Brain (organoid and tissue), 1 donor: ENCODE data around the gene MUC21. TPM values are rescaled to one million over a fixed set of nuclear protein-coding genes. Genes with fewer than 3 reads are reported as not detected.

ENCODE experiments used
- polyA plus RNA-seq: library from polyadenylated mRNA; stranded (reverse); fragments of 350-450 nt; fragmentation: Illumina TruSeq; extraction: RNeasy Lipid Tissue Mini Kit (QIAGEN cat#74804); gene quantifications from one replicate; pipeline ENCODE4 v1.2.3, GENCODE V29; 2015; ENCODE audit warnings: low read depth, low replicate concordance; ENCODE audit not compliant: insufficient read depth

MUC21 gene
- polyA plus RNA-seq, 1 donor from 2014 or later, result not detected

Other genes starting within 250 kb of the MUC21 start
- 231 TPM for gene FLOT1, start 241.0 kb upstream of the MUC21 start, polyA plus RNA-seq
- gene IER3, start 239.2 kb upstream of the MUC21 start, polyA plus RNA-seq, result 3.8 TPM
- gene DDR1, start 99.2 kb upstream of the MUC21 start, polyA plus RNA-seq, result 221 TPM
- gene GTF2H4, start 75.5 kb upstream of the MUC21 start, polyA plus RNA-seq, result 33.0 TPM
- gene VARS2, start 69.5 kb upstream of the MUC21 start, polyA plus RNA-seq, result 18.0 TPM
- gene SFTA2, start 51.5 kb upstream of the MUC21 start, polyA plus RNA-seq, result not detected
- not detected for gene MUCL3, start 42.7 kb upstream of the MUC21 start, polyA plus RNA-seq
- not detected for gene MUC22, start 26.8 kb downstream of the MUC21 start, polyA plus RNA-seq
- gene C6orf15, start 128.9 kb downstream of the MUC21 start, polyA plus RNA-seq, result not detected
- gene PSORS1C1, start 131.1 kb downstream of the MUC21 start, polyA plus RNA-seq, result not detected
- gene CDSN, start 136.7 kb downstream of the MUC21 start, polyA plus RNA-seq, result not detected
- not detected for gene PSORS1C2, start 155.3 kb downstream of the MUC21 start, polyA plus RNA-seq
- gene CCHCR1, start 174.1 kb downstream of the MUC21 start, polyA plus RNA-seq, result 33.8 TPM
- gene TCF19, start 174.9 kb downstream of the MUC21 start, polyA plus RNA-seq, result 95.6 TPM
- not detected for gene POU5F1, start 187.0 kb downstream of the MUC21 start, polyA plus RNA-seq